Body of pancreas (tissue), 4 donors: ENCODE measurements around the gene HS1BP3. TPM values are rescaled to one million over a fixed set of nuclear protein-coding genes. Genes with fewer than 3 reads are reported as not detected.

Experiments
- ATAC-seq: fragments of 150-250 bp; one replicate; pipeline ENCODE4 v1.9.1; 2016
- DNase-seq, 4 donors: peaks; one replicate each; pipeline ENCODE4 v3.0.0-alpha.2; 2019
- H3K27ac ChIP-seq, 4 donors: fragments of 200-600 bp; sonication (generic); 1 replicate in 3 of 4; 2 replicates in 1 of 4; pipeline versions ENCODE4 v1.5.1 to v1.6.1; 2016 to 2019; ENCODE audit warnings: mild to moderate bottlenecking in 1 of 4, mixed read lengths in 1 of 4, moderate library complexity in 1 of 4
- H3K27me3 ChIP-seq, 2 donors: fragments of 200-600 bp; sonication (generic); one replicate each; pipeline ENCODE4 v1.6.0; 2016; ENCODE audit warnings: mild to moderate bottlenecking in 1 of 2
- H3K36me3 ChIP-seq, 2 donors: fragments of 200-600 bp; sonication (generic); replicated peaks in 1 of 2; 2 replicates each; pipeline ENCODE4 v1.5.1; 2016; ENCODE audit warnings: low read depth in 2 of 2; ENCODE audit not compliant: insufficient read depth in 1 of 2
- H3K4me1 ChIP-seq: fragments of 200-600 bp; sonication (generic); one replicate; pipeline ENCODE4 v1.6.0; 2016
- H3K4me3 ChIP-seq, 2 donors: fragments of 200-600 bp; sonication (generic); 1 replicate in 1 of 2; 2 replicates in 1 of 2; pipeline ENCODE4 v1.5.1; 2016 to 2019
- H3K9me3 ChIP-seq, 3 donors: fragments of 200-600 bp; sonication (generic); 1 replicate in 2 of 3; 2 replicates in 1 of 3; pipeline ENCODE4 v1.5.1; 2016
- CTCF ChIP-seq, 7 experiments: fragments of 450-650 bp in 4 of 7; fragments of 200-600 bp in 3 of 7; sonication (generic) in 3 of 7; IDR thresholded peaks; one replicate each; pipeline ENCODE4 v1.5.1; 2016 to 2019; ENCODE audit warnings: antibody characterized with exemption in 7 of 7
- POLR2A ChIP-seq, 3 donors: fragments of 450-650 bp; IDR thresholded peaks; one replicate each; pipeline ENCODE4 v1.6.1; 2016; ENCODE audit warnings: antibody characterized with exemption in 3 of 3, mild to moderate bottlenecking in 2 of 3
- WGBS, 2 donors: methylation state at CpG; one replicate each; pipeline ENCODE4 v1.1.5; 2017; 5-methylcytosine and 5-hydroxymethylcytosine counted together
- intact Hi-C: fragments of 100-400 bp; cut with DNase I; formaldehyde crosslinking; loops from one replicate; pipeline ENCODE4 v1.15.1; 2023
- total RNA-seq, 2 donors: library from RNA; depleted of rRNA; stranded (reverse); fragments of >200 nt; gene quantifications; one replicate each; pipeline ENCODE4 v1.1.0, GENCODE V29; 2016

The HS1BP3 gene
- total RNA-seq, 2 donors from 2014 or later, result 21.1 to 23.1 TPM

DNA sequence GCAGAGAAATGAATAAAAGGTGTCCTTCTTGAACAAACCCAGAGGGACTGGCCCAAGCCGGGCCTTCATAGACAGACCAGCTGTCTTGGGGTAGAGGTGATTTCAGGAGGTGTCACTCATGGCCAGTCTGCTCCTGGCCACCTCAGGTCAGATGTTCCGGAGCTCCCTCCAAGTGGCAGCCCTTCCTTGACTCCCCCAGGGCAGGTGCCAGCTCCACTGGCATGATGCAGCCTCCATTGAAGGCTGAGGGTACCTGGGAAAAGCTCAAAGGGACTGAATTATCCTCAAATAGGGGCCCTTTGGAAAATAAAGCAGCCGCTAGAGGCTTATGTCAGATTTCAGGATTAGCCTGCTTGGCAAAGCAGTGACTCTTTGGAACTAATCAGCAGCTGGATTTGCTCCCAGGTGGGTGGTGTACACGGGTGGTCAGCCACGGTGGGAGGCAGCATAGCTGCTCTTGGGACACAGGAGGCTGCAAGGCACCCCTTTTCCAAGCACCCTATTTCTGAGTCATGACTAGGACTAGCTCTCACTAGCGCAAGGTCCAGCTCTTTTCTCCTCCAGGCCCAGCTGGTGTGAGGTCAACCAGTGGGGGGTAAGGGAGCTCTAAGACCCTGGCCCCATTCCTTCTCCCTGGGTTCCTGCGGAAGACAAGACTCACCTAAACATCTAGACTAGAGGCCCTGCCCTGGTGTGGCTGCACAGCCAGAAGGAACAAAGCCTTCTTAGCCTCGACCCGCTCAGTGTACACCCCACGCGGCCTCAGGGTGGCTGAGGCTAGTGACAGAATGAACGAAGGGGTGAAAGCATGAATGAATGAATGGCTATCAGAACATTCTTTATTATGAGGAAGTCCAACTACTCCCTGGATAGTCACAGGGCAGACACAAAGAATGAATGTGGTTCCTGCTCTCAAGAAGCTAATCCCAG, 29.3 kb downstream of the HS1BP3 start:
- ATAC-seq (no peak), DNase-seq (peak in 1 of 4 donors; percentile 10)
- Histone ChIP-seq H3K36me3 (peaks cover 0 to 7% of the 10 kb centered on the region in 2 donors), H3K4me3 (no peak overlapping the region), H3K4me1 (peaks cover 23% of the 10 kb centered on the region), H3K9me3 (no peaks in the 10 kb centered on the region), H3K27ac (no peak overlapping the region), H3K27me3 (no peaks in the 10 kb centered on the region)
- intact Hi-C loops, result no loop called here
- TF ChIP-seq POLR2A (IDR thresholded peaks at IDR 0.05) (no peak), CTCF (IDR thresholded peaks at IDR 0.05) (no peak)
- 83 to 88% methylated on average over 12 of the region's 12 CpGs for WGBS, 2 donors

GRCh38 chr2:20620696-20621365, 30.1 kb downstream of the HS1BP3 start:
- peaks cover 0 to 7% of the 10 kb centered on the region in 2 donors for H3K36me3 ChIP-seq

DNA sequence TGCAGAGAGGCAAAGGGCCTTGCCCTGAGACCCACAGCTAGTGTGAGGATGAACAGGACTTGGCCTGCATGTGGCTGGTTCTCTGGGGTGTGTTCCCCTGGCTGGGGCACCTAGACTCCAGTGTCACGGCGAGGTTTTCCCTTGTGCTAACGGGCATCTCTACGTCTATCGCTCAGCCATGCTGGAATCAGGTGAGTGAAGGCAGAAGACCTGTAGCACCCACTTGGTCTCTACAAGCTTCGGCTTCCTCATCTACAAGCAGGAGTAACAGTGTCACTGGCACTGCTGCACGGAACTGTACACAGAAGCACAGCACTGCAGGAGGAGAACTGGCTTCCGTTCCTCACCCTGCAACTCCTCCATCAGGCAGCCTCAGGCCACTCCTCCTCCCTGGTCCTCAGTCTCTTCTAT, 30.6 kb downstream of the HS1BP3 start:
- Histone ChIP-seq H3K4me3 (no peak overlapping the region), H3K4me1 (peaks cover 37% of the 10 kb centered on the region), H3K36me3 (peaks cover 0 to 7% of the 10 kb centered on the region in 2 donors), H3K9me3 (no peaks in the 10 kb centered on the region), H3K27me3 (no peaks in the 10 kb centered on the region), H3K27ac (peak overlapping the region in 1 of 4 donors; percentile 90)
- 90 to 92% methylated on average over 7 to 8 of the region's 8 CpGs for WGBS, 2 donors
- ATAC-seq, result no peak
- no peak for TF ChIP-seq CTCF (IDR thresholded peaks at IDR 0.05)
- peak in 1 of 4 donors; percentile 3 for DNase-seq
- intact Hi-C loops, result no loop called here

More at GRCh38 chr2:20620696-20621365, 30.1 kb downstream of the HS1BP3 start:
- no peak for ATAC-seq
- peaks cover 31% of the 10 kb centered on the region for H3K4me1 ChIP-seq
- H3K27me3 ChIP-seq, result no peaks in the 10 kb centered on the region
- no peak overlapping the region for H3K4me3 ChIP-seq
- H3K27ac ChIP-seq, result no peak overlapping the region
- no peaks in the 10 kb centered on the region for H3K9me3 ChIP-seq
- peak in 2 of 4 donors; percentile 3 to 5 for DNase-seq
- no peak for TF ChIP-seq POLR2A (IDR thresholded peaks at IDR 0.05)
- TF ChIP-seq CTCF (IDR thresholded peaks at IDR 0.05), result no peak
- WGBS, 2 donors, result 78 to 82% methylated on average over 4 of the region's 4 CpGs
- intact Hi-C loops, result no loop called here

- peaks cover 43% of the 10 kb centered on the region for H3K4me1 ChIP-seq
- no peaks in the 10 kb centered on the region for H3K9me3 ChIP-seq
- no peak for TF ChIP-seq CTCF (IDR thresholded peaks at IDR 0.05)
- no peak for TF ChIP-seq POLR2A (IDR thresholded peaks at IDR 0.05)
- no peaks in the 10 kb centered on the region for H3K27me3 ChIP-seq
- ATAC-seq (no peak), DNase-seq (peak in 1 of 4 donors; percentile 7)
- no peak overlapping the region for H3K4me3 ChIP-seq
- H3K36me3 ChIP-seq, result peaks cover 0 to 7% of the 10 kb centered on the region in 2 donors
- intact Hi-C loops, result no loop called here
- peak overlapping the region in 2 of 4 donors; percentile 90 for H3K27ac ChIP-seq
- WGBS, 2 donors, result 75 to 80% methylated on average over 12 to 13 of the region's 13 CpGs
Measured at GRCh38 chr2:20619624-20620024, 31.3 kb downstream of the HS1BP3 start.
